ENCODE data around the gene ACSM5. TPM values are rescaled to one million over a fixed set of nuclear protein-coding genes. Genes with fewer than 3 reads are reported as not detected.

The ACSM5 gene
- total and polyA plus RNA-seq, 2 experiments from 2014 or later: 0.16 TPM; not detected in 1

- TF ChIP-seq CTCF (IDR thresholded peaks at IDR 0.05; ENCODE audit: low read depth, low read length): no peak
- Histone ChIP-seq H3K27ac (no peak overlapping the region), H3K36me3 (no peaks in the 10 kb centered on the region), H3K27me3 (no peaks in the 10 kb centered on the region), H3K4me3 (no peak overlapping the region), H3K9me3 (ENCODE audit: low read depth) (no peaks in the 10 kb centered on the region), H3K4me1 (ENCODE audit: low read depth) (no peaks in the 10 kb centered on the region)
- no peak for DNase-seq (ENCODE audit: low read depth in 1 of 2, low spot score in 1 of 2)
Measured at GRCh38 chr16:20401066-20401465, 8.3 kb upstream of the ACSM5 start.

- H3K27ac ChIP-seq: no peak overlapping the region
- H3K9me3 ChIP-seq (ENCODE audit: low read depth): no peaks in the 10 kb centered on the region
- TF ChIP-seq CTCF (IDR thresholded peaks at IDR 0.05; ENCODE audit: low read depth, low read length): no peak
- H3K4me1 ChIP-seq (ENCODE audit: low read depth): no peaks in the 10 kb centered on the region
- H3K4me3 ChIP-seq: no peak overlapping the region
- peak in 1 of 2 donors; percentile 6 for DNase-seq (ENCODE audit: low read depth in 1 of 2, low spot score in 1 of 2)
- no peaks in the 10 kb centered on the region for H3K36me3 ChIP-seq
- no peaks in the 10 kb centered on the region for H3K27me3 ChIP-seq
Measured at GRCh38 chr16:20401475-20402016, 7.8 kb upstream of the ACSM5 start.

DNA sequence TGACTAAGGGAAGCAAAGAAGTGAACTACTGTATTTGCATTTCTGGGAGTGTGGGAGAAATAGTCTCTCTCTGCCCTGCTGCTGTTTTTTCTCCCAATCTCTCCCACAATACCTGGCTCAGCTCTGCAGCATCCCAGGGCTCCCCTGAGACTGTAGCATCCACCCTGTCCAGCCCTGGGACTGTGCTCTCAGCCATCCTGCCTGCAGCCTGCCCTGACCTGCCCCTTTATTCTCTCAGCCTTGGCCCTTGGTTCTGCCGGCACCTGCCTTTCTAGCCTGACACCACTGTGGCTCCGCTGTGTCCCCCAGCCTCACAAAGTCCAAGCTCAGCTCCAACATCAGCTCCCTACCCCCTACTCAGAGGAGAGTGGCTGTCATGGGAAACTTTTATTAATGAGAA lies 6.7 kb upstream of the ACSM5 start:
- H3K9me3 ChIP-seq (ENCODE audit: low read depth): no peaks in the 10 kb centered on the region
- H3K4me1 ChIP-seq (ENCODE audit: low read depth): no peaks in the 10 kb centered on the region
- H3K27ac ChIP-seq: no peak overlapping the region
- H3K36me3 ChIP-seq: no peaks in the 10 kb centered on the region
- no peak for DNase-seq (ENCODE audit: low read depth in 1 of 2, low spot score in 1 of 2)
- no peaks in the 10 kb centered on the region for H3K27me3 ChIP-seq
- H3K4me3 ChIP-seq: no peak overlapping the region
- no peak for TF ChIP-seq CTCF (IDR thresholded peaks at IDR 0.05; ENCODE audit: low read depth, low read length)

GRCh38 chr16:20404637-20405036 lies 4.7 kb upstream of the ACSM5 start, which contains the start of gene PDILT:
PDILT (minus strand) TSS chr16:20404737; CDS start chr16:20399300, 5,437 bp downstream.
- Histone ChIP-seq H3K27me3 (no peaks in the 10 kb centered on the region), H3K4me3 (no peak within 1 kb of the TSS), H3K36me3 (no peaks in the 10 kb centered on the region), H3K9me3 (ENCODE audit: low read depth) (no peaks in the 10 kb centered on the region), H3K27ac (no peak within 1 kb of the TSS), H3K4me1 (ENCODE audit: low read depth) (no peaks in the 10 kb centered on the region)
- no peak for TF ChIP-seq CTCF (IDR thresholded peaks at IDR 0.05; ENCODE audit: low read depth, low read length)
- no peak for DNase-seq (ENCODE audit: low read depth in 1 of 2, low spot score in 1 of 2)

GRCh38 chr16:20410121-20410723 lies 888 bp downstream of the ACSM5 start:
- peak in 1 of 2 donors; percentile 8 for DNase-seq (ENCODE audit: low read depth in 1 of 2, low spot score in 1 of 2)

More at GRCh38 chr16:20410121-20410723, 888 bp downstream of the ACSM5 start:
- Histone ChIP-seq H3K4me1 (ENCODE audit: low read depth) (no peaks in the 10 kb centered on the region), H3K4me3 (no peak overlapping the region), H3K27ac (no peak overlapping the region), H3K27me3 (no peaks in the 10 kb centered on the region), H3K36me3 (no peaks in the 10 kb centered on the region), H3K9me3 (ENCODE audit: low read depth) (no peaks in the 10 kb centered on the region)
- TF ChIP-seq CTCF (IDR thresholded peaks at IDR 0.05; ENCODE audit: low read depth, low read length): no peak
